A549 (cell line): ENCODE data around the gene RAB19. TPM values are rescaled to one million over a fixed set of nuclear protein-coding genes. Genes with fewer than 3 reads are reported as not detected.

ENCODE experiments used
- ATAC-seq, 2 experiments: fragments of 200-7000 bp in 1 of 2; fragments of >200 bp in 1 of 2; cut with Nextera tagmentation in 1 of 2; cut with Tn5 transposase in 1 of 2; 3 replicates each; pipeline versions ENCODE4 v1.8.0 to v1.9.1; 2018 to 2020; ENCODE audit warnings: mild to moderate bottlenecking in 1 of 2, moderate library complexity in 1 of 2
- CTCF ChIA-PET: fragments of 300-600 bp; sonication (Branson Sonifier 250); formaldehyde crosslinking; extraction: SDS; loops from one replicate; lab custom pipeline; 2021; ENCODE audit warnings: antibody characterized with exemption, inconsistent platforms; lab: Yijun Ruan, JAX
- POLR2A ChIA-PET: fragments of 350-600 bp; formaldehyde crosslinking; extraction: SDS; loops from one replicate; lab custom pipeline; 2021; ENCODE audit warnings: antibody characterized with exemption, inconsistent platforms; lab: Yijun Ruan, JAX
- DNase-seq, 2 experiments: peaks; one replicate each; pipeline versions ENCODE4 v3.0.0 to v3.0.0-alpha.2; 2011 to 2016; ENCODE audit warnings: low read depth in 1 of 2, low spot score in 1 of 2
- FAIRE-seq: peaks from 2 replicates; lab custom pipeline; 2011; peaks lifted over from hg19 to GRCh38; lab: Jason Lieb, UNC
- H3K27ac ChIP-seq, 2 experiments: fragments of >200 bp; sonication (Bioruptor Twin); formaldehyde crosslinking; 3 replicates each; pipeline ENCODE4 v1.5.1; 2016 to 2017
- H3K4me1 ChIP-seq: fragments of >200 bp; sonication (Bioruptor Twin); formaldehyde crosslinking; 3 replicates; pipeline ENCODE4 v1.6.1; 2016
- H3K4me2 ChIP-seq: fragments of >200 bp; sonication (Bioruptor Twin); formaldehyde crosslinking; 3 replicates; pipeline ENCODE4 v1.6.1; 2016
- H3K4me3 ChIP-seq: fragments of >200 bp; sonication (Bioruptor Twin); formaldehyde crosslinking; 3 replicates; pipeline ENCODE4 v1.5.1; 2016
- H3K9me3 ChIP-seq: fragments of >200 bp; sonication (Bioruptor Twin); formaldehyde crosslinking; 3 replicates; pipeline ENCODE4 v1.6.1; 2016
- BCL3 ChIP-seq: fragments of >200 bp; sonication (Bioruptor Twin); formaldehyde crosslinking; IDR thresholded peaks from 3 replicates; pipeline ENCODE4 v1.6.1; 2016
- CBX2 ChIP-seq: fragments of 200-600 bp; sonication (generic); IDR thresholded peaks from 2 replicates; pipeline ENCODE4 v1.6.1; 2016; ENCODE audit warnings: low read depth, mild to moderate bottlenecking, borderline replicate concordance
- CHD4 ChIP-seq: fragments of 200-600 bp; sonication (generic); IDR thresholded peaks from 2 replicates; pipeline ENCODE4 v1.6.1; 2016; ENCODE audit warnings: antibody characterized with exemption, mild to moderate bottlenecking, borderline replicate concordance
- ELK1 ChIP-seq: fragments of 150-350 bp; IDR thresholded peaks from 2 replicates; pipeline ENCODE4 v1.6.1; 2014; ENCODE audit warnings: low read depth, mild to moderate bottlenecking, low read length
- EP300 ChIP-seq, 2 experiments: fragments of >200 bp; sonication (Bioruptor Twin); formaldehyde crosslinking; IDR thresholded peaks; 2 replicates in 1 of 2; 3 replicates in 1 of 2; pipeline ENCODE4 v1.6.1; 2016 to 2017
- FOSB ChIP-seq: fragments of 250-450 bp; sonication (Bioruptor Pico); IDR thresholded peaks from 2 replicates; pipeline ENCODE4 v1.5.0; 2020; ENCODE audit warnings: mild to moderate bottlenecking, moderate library complexity
- GATA3 ChIP-seq: IDR thresholded peaks from 2 replicates; pipeline ENCODE4 v1.6.1; 2012; ENCODE audit warnings: borderline replicate concordance
- HDAC2 ChIP-seq: fragments of 200-600 bp; sonication (generic); IDR thresholded peaks from 2 replicates; pipeline ENCODE4 v1.6.1; 2016
- KDM5A ChIP-seq: fragments of 200-600 bp; sonication (generic); IDR thresholded peaks from 2 replicates; pipeline ENCODE4 v1.6.1; 2016; ENCODE audit warnings: antibody characterized with exemption, mild to moderate bottlenecking
- MAX ChIP-seq: IDR thresholded peaks from 2 replicates; pipeline ENCODE4 v1.6.1; 2012
- MAZ ChIP-seq: fragments of 150-350 bp; IDR thresholded peaks from 2 replicates; pipeline ENCODE4 v1.6.1; 2014; ENCODE audit warnings: antibody characterized with exemption, low read depth, low read length, borderline replicate concordance
- NFE2L2 ChIP-seq: fragments of 150-350 bp; conservative IDR thresholded peaks from 2 replicates; pipeline ENCODE4 v1.6.1; 2014; ENCODE audit warnings: low read length
- PHF8 ChIP-seq: fragments of 200-600 bp; sonication (generic); IDR thresholded peaks from 2 replicates; pipeline ENCODE4 v1.6.1; 2016; ENCODE audit warnings: low read depth, mild to moderate bottlenecking, antibody characterized with exemption, moderate library complexity, borderline replicate concordance
- RCOR1 ChIP-seq: fragments of 150-350 bp; IDR thresholded peaks from 2 replicates; pipeline ENCODE4 v1.6.1; 2014; ENCODE audit warnings: antibody characterized with exemption, low read length, low read depth
- RFX5 ChIP-seq: fragments of 450-650 bp; IDR thresholded peaks from 2 replicates; pipeline ENCODE4 v1.7.1; 2014; ENCODE audit warnings: antibody characterized with exemption, mild to moderate bottlenecking, moderate library complexity
- RNF2 ChIP-seq: fragments of 200-600 bp; sonication (generic); IDR thresholded peaks from 2 replicates; pipeline ENCODE4 v1.6.1; 2016; ENCODE audit warnings: low read depth, mild to moderate bottlenecking, antibody characterized with exemption, moderate library complexity, borderline replicate concordance
- SMC3 ChIP-seq: fragments of >200 bp; sonication (Bioruptor Twin); formaldehyde crosslinking; IDR thresholded peaks from 3 replicates; pipeline ENCODE4 v1.6.1; 2018; ENCODE audit warnings: inconsistent platforms
- ZFP36 ChIP-seq: fragments of 450-650 bp; IDR thresholded peaks from 2 replicates; pipeline ENCODE4 v1.6.1; 2014; ENCODE audit warnings: borderline replicate concordance; ENCODE audit not compliant: partially characterized antibody
- ZSCAN20 ChIP-seq: fragments of 250-450 bp; sonication (Bioruptor Pico); IDR thresholded peaks from 2 replicates; pipeline ENCODE4 v1.8.0; 2022; ENCODE audit warnings: mild to moderate bottlenecking, moderate library complexity
- WGBS: methylation state at CpG from one replicate; pipeline ENCODE4 v1.1.6; 2017; ENCODE audit errors: missing lambda C conversion rate; 5-methylcytosine and 5-hydroxymethylcytosine counted together
- polyA plus RNA-seq, 4 experiments: library from polyadenylated mRNA; depleted of rRNA in 3 of 4; stranded (reverse); fragments of >200 nt; fragmentation: RNase III in 1 of 4; extraction: RNeasy Plus Mini Kit Qiagen cat#74134 plus additional on column Dnase treatment in 1 of 4; gene quantifications; 2 replicates in 3 of 4; 3 replicates in 1 of 4; pipeline ENCODE4 v1.2.3, GENCODE V29; 2011 to 2017
- TF ChIP-seq, protein P1 (sequence below): fragments of >200 bp; sonication (Bioruptor Twin); formaldehyde crosslinking; IDR thresholded peaks from 2 replicates; pipeline ENCODE4 v1.6.1; 2016
- TF ChIP-seq, protein P2 (sequence below): IDR thresholded peaks from 2 replicates; pipeline ENCODE4 v1.6.1; 2012
- TF ChIP-seq, protein P3 (sequence below): fragments of >200 bp; sonication (Bioruptor Twin); formaldehyde crosslinking; IDR thresholded peaks from 3 replicates; pipeline ENCODE4 v1.5.1; 2016

The RAB19 gene
- polyA plus RNA-seq, 2 of the 4 experiments (the other 2 are of a cell fraction) = not detected

GRCh38 chr7:140425718-140426117 is 21.9 kb downstream of the RAB19 start:
- FAIRE-seq (no peak), ATAC-seq (no peak), DNase-seq (no peak)
- Histone ChIP-seq H3K27ac (no peak overlapping the region), H3K4me3 (no peak overlapping the region), H3K9me3 (no peaks in the 10 kb centered on the region), H3K4me1 (no peaks in the 10 kb centered on the region), H3K4me2 (no peak overlapping the region)
- 65% methylated on average over 12 of the region's 12 CpGs for WGBS
- POLR2A ChIA-PET = no interaction called here
- CTCF ChIA-PET = interaction anchor here (1.2 kb wide), 1 partner anchor 23 kb away, joined by 3 read pairs; no protein-coding TSS in a partner anchor
- TF ChIP-seq ELK1 (no peak), NFE2L2 (no peak), RFX5 (no peak), CHD4 (no peak), KDM5A (no peak), RCOR1 (no peak), CBX2 (no peak), FOSB (CRISPR knock-in tag) (no peak), EP300 (IDR thresholded peaks at IDR 0.05) (no peak), PHF8 (no peak), RNF2 (no peak), MAX (no peak), HDAC2 (no peak), SMC3 (no peak), BCL3 (no peak), ZSCAN20 (CRISPR knock-in tag) (no peak), GATA3 (no peak), MAZ (no peak)
- TF ChIP-seq, protein P1, sequence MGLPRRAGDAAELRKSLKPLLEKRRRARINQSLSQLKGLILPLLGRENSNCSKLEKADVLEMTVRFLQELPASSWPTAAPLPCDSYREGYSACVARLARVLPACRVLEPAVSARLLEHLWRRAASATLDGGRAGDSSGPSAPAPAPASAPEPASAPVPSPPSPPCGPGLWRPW = no peak
- TF ChIP-seq, protein P2, sequence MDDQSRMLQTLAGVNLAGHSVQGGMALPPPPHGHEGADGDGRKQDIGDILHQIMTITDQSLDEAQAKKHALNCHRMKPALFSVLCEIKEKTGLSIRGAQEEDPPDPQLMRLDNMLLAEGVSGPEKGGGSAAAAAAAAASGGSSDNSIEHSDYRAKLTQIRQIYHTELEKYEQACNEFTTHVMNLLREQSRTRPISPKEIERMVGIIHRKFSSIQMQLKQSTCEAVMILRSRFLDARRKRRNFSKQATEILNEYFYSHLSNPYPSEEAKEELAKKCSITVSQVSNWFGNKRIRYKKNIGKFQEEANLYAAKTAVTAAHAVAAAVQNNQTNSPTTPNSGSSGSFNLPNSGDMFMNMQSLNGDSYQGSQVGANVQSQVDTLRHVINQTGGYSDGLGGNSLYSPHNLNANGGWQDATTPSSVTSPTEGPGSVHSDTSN = no peak

DNA sequence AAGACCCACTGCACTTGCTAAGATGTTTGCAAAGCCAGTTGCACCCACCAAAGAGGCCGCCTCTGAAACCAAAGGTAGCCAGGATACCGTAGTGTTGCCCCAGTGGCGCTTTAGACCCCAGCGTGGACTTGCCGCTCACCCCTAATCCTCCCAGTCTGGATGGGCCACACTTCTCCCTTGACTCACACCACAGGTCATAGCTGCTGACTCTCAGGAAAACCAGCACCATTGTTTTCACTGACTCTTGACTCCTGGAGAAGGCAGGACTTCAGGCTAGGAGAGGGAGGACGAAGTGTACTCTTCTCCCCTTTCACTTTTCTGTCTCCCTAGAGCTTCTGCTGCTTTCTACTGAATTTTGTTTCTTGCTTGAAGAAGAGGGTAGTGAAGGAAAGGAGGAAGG is 22.3 kb downstream of the RAB19 start:
- Histone ChIP-seq H3K4me3 (no peak overlapping the region), H3K4me2 (no peak overlapping the region), H3K4me1 (no peaks in the 10 kb centered on the region), H3K27ac (no peak overlapping the region), H3K9me3 (no peaks in the 10 kb centered on the region)
- WGBS = 92% methylated on average over 6 of the region's 6 CpGs
- DNase-seq (no peak), ATAC-seq (no peak; a peak in 2 of 6 replicates), FAIRE-seq (no peak)
- ChIA-PET CTCF (interaction anchor here (1.4 kb wide), 1 partner anchor 14 kb away, joined by 4 read pairs; no protein-coding TSS in a partner anchor), POLR2A (no interaction called here)
- TF ChIP-seq HDAC2 (no peak), ZFP36 (no peak), RCOR1 (no peak), PHF8 (no peak), NFE2L2 (no peak)
- TF ChIP-seq, protein P3, sequence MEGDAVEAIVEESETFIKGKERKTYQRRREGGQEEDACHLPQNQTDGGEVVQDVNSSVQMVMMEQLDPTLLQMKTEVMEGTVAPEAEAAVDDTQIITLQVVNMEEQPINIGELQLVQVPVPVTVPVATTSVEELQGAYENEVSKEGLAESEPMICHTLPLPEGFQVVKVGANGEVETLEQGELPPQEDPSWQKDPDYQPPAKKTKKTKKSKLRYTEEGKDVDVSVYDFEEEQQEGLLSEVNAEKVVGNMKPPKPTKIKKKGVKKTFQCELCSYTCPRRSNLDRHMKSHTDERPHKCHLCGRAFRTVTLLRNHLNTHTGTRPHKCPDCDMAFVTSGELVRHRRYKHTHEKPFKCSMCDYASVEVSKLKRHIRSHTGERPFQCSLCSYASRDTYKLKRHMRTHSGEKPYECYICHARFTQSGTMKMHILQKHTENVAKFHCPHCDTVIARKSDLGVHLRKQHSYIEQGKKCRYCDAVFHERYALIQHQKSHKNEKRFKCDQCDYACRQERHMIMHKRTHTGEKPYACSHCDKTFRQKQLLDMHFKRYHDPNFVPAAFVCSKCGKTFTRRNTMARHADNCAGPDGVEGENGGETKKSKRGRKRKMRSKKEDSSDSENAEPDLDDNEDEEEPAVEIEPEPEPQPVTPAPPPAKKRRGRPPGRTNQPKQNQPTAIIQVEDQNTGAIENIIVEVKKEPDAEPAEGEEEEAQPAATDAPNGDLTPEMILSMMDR = no peak
- TF ChIP-seq, protein P1 = no peak
